HL-60 (cell line): ENCODE results near the gene GSTO1.

Experiments
- DNase-seq, 2 experiments: peaks; one replicate each; pipeline ENCODE4 v3.0.0-alpha.2; 2010 to 2020; ENCODE audit warnings: low read depth in 1 of 2, low spot score in 1 of 2
- H3K27ac ChIP-seq: fragments of 250-450 bp; sonication (Bioruptor Pico); replicated peaks from 2 replicates; pipeline ENCODE4 v1.5.1; 2020; ENCODE audit warnings: mild to moderate bottlenecking, moderate library complexity
- H3K27me3 ChIP-seq: fragments of 250-450 bp; sonication (Bioruptor Pico); 2 replicates; pipeline ENCODE4 v1.5.1; 2021; ENCODE audit warnings: mild to moderate bottlenecking, moderate library complexity; ENCODE audit not compliant: insufficient read depth, poor library complexity, severe bottlenecking
- H3K4me3 ChIP-seq: replicated peaks from 2 replicates; pipeline ENCODE4 v1.5.1; 2011; ENCODE audit warnings: mild to moderate bottlenecking, control low read depth, low read length; ENCODE audit not compliant: insufficient read depth
- GABPA ChIP-seq: IDR thresholded peaks from 2 replicates; pipeline ENCODE4 v1.6.1; 2012; ENCODE audit warnings: low read depth
- POLR2AphosphoS5 ChIP-seq: IDR thresholded peaks from 2 replicates; pipeline ENCODE4 v1.6.1; 2012; ENCODE audit warnings: low read depth
- REST ChIP-seq: IDR thresholded peaks from 2 replicates; pipeline ENCODE4 v1.6.1; 2012; ENCODE audit warnings: low read depth; ENCODE audit not compliant: insufficient replicate concordance
- SPI1 ChIP-seq: IDR thresholded peaks from 2 replicates; pipeline ENCODE4 v1.6.1; 2012; ENCODE audit warnings: low read depth, mild to moderate bottlenecking, borderline replicate concordance
- TF ChIP-seq, protein P1 (sequence below): IDR thresholded peaks from one replicate; pipeline ENCODE4 v1.5.1; 2011; ENCODE audit warnings: low read length, control low read depth, inconsistent platforms; ENCODE audit not compliant: insufficient read depth

Gene GSTO1

DNA sequence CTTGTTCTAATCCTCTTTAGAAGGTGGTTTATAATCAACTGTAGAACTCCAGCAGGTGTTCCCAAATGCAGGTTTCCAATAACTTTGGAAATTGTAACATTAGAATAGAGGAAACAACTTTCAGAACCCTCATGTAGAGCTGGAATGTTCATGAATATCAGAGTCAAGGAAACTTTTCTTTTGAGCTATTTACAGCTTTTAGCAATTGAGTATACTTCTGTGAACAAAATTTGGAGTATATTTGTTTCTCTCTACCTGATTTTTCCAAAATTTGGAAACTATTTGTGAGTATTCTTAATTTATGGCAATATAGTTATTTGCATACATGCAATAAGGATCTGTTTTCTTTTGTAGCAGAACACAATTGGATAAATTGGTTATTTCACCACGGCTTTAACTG, 19.8 kb upstream of the GSTO1 start:
- Histone ChIP-seq H3K27ac (no peak overlapping the region), H3K27me3 (peaks cover 2% of the 10 kb centered on the region), H3K4me3 (no peak overlapping the region)
- TF ChIP-seq, protein P1, sequence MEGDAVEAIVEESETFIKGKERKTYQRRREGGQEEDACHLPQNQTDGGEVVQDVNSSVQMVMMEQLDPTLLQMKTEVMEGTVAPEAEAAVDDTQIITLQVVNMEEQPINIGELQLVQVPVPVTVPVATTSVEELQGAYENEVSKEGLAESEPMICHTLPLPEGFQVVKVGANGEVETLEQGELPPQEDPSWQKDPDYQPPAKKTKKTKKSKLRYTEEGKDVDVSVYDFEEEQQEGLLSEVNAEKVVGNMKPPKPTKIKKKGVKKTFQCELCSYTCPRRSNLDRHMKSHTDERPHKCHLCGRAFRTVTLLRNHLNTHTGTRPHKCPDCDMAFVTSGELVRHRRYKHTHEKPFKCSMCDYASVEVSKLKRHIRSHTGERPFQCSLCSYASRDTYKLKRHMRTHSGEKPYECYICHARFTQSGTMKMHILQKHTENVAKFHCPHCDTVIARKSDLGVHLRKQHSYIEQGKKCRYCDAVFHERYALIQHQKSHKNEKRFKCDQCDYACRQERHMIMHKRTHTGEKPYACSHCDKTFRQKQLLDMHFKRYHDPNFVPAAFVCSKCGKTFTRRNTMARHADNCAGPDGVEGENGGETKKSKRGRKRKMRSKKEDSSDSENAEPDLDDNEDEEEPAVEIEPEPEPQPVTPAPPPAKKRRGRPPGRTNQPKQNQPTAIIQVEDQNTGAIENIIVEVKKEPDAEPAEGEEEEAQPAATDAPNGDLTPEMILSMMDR: no peak
- TF ChIP-seq GABPA (no peak), REST (no peak), POLR2AphosphoS5 (no peak), SPI1 (no peak)
- DNase-seq: no peak

DNA sequence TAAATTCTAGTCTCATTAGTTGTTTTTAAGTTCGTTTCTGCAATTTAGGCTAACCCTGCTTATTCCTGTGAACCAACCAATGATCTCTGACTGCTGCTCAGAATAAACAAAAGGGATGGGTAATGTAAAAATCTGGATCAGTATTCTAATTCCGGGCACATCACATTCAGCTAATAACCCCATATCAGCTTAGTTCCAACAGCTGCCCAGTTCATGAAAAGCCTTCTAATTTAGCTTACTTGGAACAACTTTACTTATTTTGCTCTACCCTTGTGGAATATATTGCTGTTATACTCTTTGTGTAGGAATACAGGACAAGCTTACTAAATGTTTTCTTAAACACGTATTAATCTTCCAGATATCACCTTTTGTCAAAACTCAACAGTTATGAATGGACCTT, 18.9 kb upstream of the GSTO1 start:
- TF ChIP-seq GABPA (no peak), POLR2AphosphoS5 (no peak), REST (no peak), SPI1 (no peak)
- TF ChIP-seq, protein P1: no peak
- H3K4me3 ChIP-seq: no peak overlapping the region
- H3K27ac ChIP-seq: no peak overlapping the region
- H3K27me3 ChIP-seq: peaks cover 2% of the 10 kb centered on the region
- DNase-seq: no peak

- no peak for DNase-seq
- Histone ChIP-seq H3K27ac (no peak overlapping the region), H3K27me3 (no peaks in the 10 kb centered on the region), H3K4me3 (no peak overlapping the region)
- no peak for TF ChIP-seq REST
- no peak for TF ChIP-seq GABPA
- no peak for TF ChIP-seq POLR2AphosphoS5
- TF ChIP-seq, protein P1: no peak
- TF ChIP-seq SPI1: peak; percentile 90
These were observed 14.6 kb upstream of the GSTO1 start for GRCh38 chr10:104240078-104240477.
